Breast epithelium (tissue), 3 donors: ENCODE data around the gene C4BPB.

Experiments
- POLR2A ChIP-seq: fragments of 450-650 bp; IDR thresholded peaks from one replicate; pipeline ENCODE4 v1.6.1; 2016; ENCODE audit warnings: antibody characterized with exemption, mild to moderate bottlenecking, moderate library complexity
- POLR2AphosphoS5 ChIP-seq, 3 donors: sonication (generic); formaldehyde crosslinking; IDR thresholded peaks; one replicate each; pipeline ENCODE4 v1.6.1; 2017; ENCODE audit warnings: antibody characterized with exemption in 3 of 3
- TF ChIP-seq, protein P1 (sequence below), 3 donors: fragments of 450-650 bp; IDR thresholded peaks; one replicate each; pipeline ENCODE4 v1.5.1; 2016 to 2017; ENCODE audit warnings: antibody characterized with exemption in 3 of 3, mild to moderate bottlenecking in 3 of 3, moderate library complexity in 3 of 3

DNA sequence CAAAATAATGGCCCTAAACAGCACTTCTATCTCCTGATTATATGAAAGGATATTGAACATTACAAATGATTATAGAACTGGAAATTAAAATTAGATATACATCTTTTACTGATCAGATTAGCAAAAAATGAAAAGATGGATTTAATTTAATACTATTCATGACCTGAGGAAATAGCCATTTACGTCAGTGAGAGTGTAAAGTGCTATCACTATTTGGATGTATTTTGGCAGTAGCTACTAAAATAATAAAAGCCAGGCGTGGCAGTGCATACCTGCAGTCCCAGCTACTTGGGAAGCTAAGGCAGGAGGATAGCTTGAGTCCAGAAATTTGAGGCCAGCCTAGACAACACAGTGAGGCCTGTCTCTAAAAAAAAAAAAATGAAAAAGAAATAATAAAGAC is 5.3 kb downstream of the C4BPB start:
- TF ChIP-seq POLR2A (no peak), POLR2AphosphoS5 (IDR thresholded peaks at IDR 0.05) (no peak)
- TF ChIP-seq, protein P1, sequence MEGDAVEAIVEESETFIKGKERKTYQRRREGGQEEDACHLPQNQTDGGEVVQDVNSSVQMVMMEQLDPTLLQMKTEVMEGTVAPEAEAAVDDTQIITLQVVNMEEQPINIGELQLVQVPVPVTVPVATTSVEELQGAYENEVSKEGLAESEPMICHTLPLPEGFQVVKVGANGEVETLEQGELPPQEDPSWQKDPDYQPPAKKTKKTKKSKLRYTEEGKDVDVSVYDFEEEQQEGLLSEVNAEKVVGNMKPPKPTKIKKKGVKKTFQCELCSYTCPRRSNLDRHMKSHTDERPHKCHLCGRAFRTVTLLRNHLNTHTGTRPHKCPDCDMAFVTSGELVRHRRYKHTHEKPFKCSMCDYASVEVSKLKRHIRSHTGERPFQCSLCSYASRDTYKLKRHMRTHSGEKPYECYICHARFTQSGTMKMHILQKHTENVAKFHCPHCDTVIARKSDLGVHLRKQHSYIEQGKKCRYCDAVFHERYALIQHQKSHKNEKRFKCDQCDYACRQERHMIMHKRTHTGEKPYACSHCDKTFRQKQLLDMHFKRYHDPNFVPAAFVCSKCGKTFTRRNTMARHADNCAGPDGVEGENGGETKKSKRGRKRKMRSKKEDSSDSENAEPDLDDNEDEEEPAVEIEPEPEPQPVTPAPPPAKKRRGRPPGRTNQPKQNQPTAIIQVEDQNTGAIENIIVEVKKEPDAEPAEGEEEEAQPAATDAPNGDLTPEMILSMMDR (IDR thresholded peaks at IDR 0.05): no peak
